ENCODE measurements around the gene LEFTY1.

The LEFTY1 gene

GRCh38 chr1:225846331-225847310, 42.3 kb downstream of the LEFTY1 start:
- Histone ChIP-seq H3K9me3 (replicated peaks in 1 of 2; ENCODE audit: control insufficient read depth in 2 of 2, insufficient read depth in 1 of 2, low read depth in 1 of 2, low read length in 2 of 2) (peaks cover 0 to 6% of the 10 kb centered on the region in 2 donors), H4K91ac (ENCODE audit: low read depth, low read length, poor library complexity) (no peak overlapping the region), H3K79me1 (ENCODE audit: low read depth, low read length) (no peaks in the 10 kb centered on the region), H3K18ac (ENCODE audit: low read length) (no peak overlapping the region), H2BK15ac (ENCODE audit: low read length) (no peak overlapping the region), H3K27ac (replicated peaks; ENCODE audit: low read length) (no peak overlapping the region), H3K23ac (ENCODE audit: low read depth, low read length, poor library complexity) (no peak overlapping the region), H3K14ac (ENCODE audit: low read length) (no peak overlapping the region), H2BK5ac (ENCODE audit: low read length) (no peak overlapping the region), H2BK12ac (ENCODE audit: low read length) (no peak overlapping the region), H2AK5ac (ENCODE audit: low read depth, low read length) (no peak overlapping the region), H3K4me3 (ENCODE audit: low read length in 2 of 2) (no peak overlapping the region), H3K4me2 (ENCODE audit: insufficient read depth, low read length, poor library complexity, severe bottlenecking) (no peak overlapping the region), H3K36me3 (replicated peaks in 1 of 2; ENCODE audit: control insufficient read depth in 2 of 2, insufficient read depth in 2 of 2, low read length in 2 of 2) (peaks cover 9 to 51% of the 10 kb centered on the region in 2 donors), H3K9ac (ENCODE audit: low read depth, low read length, poor library complexity) (no peak overlapping the region), H2AFZ (ENCODE audit: low read length) (no peak overlapping the region), H3K27me3 (ENCODE audit: control insufficient read depth in 3 of 3, insufficient read depth in 3 of 3, low read depth in 1 of 3, low read length in 3 of 3) (no peaks in the 10 kb centered on the region), H3K4ac (ENCODE audit: low read length) (no peak overlapping the region), H4K8ac (ENCODE audit: low read depth, low read length) (peak overlapping the region; percentile 89), H2BK120ac (ENCODE audit: low read depth, low read length) (no peak overlapping the region), H3K4me1 (ENCODE audit: control insufficient read depth in 2 of 2, insufficient read depth in 1 of 2, low read depth in 1 of 2, low read length in 2 of 2) (peaks cover 0 to 4% of the 10 kb centered on the region in 2 donors)
- WGBS, 2 donors (ENCODE audit: extremely low coverage in 2 of 2, insufficient read length in 2 of 2, insufficient replicate concordance in 1 of 2) = no CpG with 5 or more reads among the region's 20 CpGs
- no peak for DNase-seq (ENCODE audit: low spot score)

DNA sequence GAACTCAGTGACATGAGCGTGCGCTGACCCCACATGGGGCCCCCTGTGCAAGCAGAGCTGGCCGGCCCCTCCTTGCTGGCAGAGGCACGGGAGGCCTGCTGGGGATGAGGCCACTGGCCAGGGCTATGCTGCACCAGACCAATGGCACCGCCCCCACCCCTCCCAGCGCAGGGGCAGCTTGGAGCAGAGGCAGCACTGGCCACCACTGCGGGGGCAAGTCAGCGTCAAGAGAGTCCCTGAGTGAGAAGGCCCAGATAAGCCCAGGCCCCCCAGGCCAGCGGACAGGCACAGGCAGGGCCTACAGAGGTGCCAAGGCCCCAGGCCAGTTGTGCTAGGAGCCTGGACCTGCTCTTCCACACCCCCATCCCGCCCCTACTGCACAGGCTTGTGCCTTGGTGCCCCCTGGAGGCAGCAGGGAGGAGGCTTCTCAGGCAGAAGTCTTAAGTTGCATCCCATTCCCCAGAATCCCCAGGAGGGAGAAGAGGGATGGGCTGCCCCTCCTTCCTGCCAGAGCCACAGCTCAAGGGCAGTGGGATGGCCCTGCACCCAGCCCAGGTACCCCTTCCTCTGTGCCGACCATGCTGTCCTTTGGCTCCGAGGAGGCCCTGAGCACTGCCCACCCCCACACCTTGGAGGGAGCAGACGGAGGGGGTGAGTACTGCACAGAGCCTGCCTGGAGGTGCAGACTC, 43.2 kb downstream of the LEFTY1 start:
- H2BK12ac ChIP-seq (ENCODE audit: low read length) = peak overlapping the region; percentile 27
- no peak overlapping the region for H3K14ac ChIP-seq (ENCODE audit: low read length)
- H3K23ac ChIP-seq (ENCODE audit: low read depth, low read length, poor library complexity) = peak overlapping the region; percentile 89
- H3K4ac ChIP-seq (ENCODE audit: low read length) = no peak overlapping the region
- peak overlapping the region; percentile 77 for H3K9ac ChIP-seq (ENCODE audit: low read depth, low read length, poor library complexity)
- WGBS, 2 donors (ENCODE audit: extremely low coverage in 2 of 2, insufficient read length in 2 of 2, insufficient replicate concordance in 1 of 2) = no CpG with 5 or more reads among the region's 13 CpGs
- no peaks in the 10 kb centered on the region for H3K27me3 ChIP-seq (ENCODE audit: control insufficient read depth in 3 of 3, insufficient read depth in 3 of 3, low read depth in 1 of 3, low read length in 3 of 3)
- no peak overlapping the region for H4K91ac ChIP-seq (ENCODE audit: low read depth, low read length, poor library complexity)
- H3K27ac ChIP-seq (replicated peaks; ENCODE audit: low read length) = no peak overlapping the region
- peaks cover 9 to 49% of the 10 kb centered on the region in 2 donors for H3K36me3 ChIP-seq (replicated peaks in 1 of 2; ENCODE audit: control insufficient read depth in 2 of 2, insufficient read depth in 2 of 2, low read length in 2 of 2)
- DNase-seq (ENCODE audit: low spot score) = peak; percentile 65
- no peak overlapping the region for H2BK5ac ChIP-seq (ENCODE audit: low read length)
- no peak overlapping the region for H3K4me3 ChIP-seq (ENCODE audit: low read length in 2 of 2)
- H3K79me1 ChIP-seq (ENCODE audit: low read depth, low read length) = no peaks in the 10 kb centered on the region
- H2BK15ac ChIP-seq (ENCODE audit: low read length) = no peak overlapping the region
- no peak overlapping the region for H2AFZ ChIP-seq (ENCODE audit: low read length)
- H3K18ac ChIP-seq (ENCODE audit: low read length) = peak overlapping the region; percentile 84
- peaks cover 0 to 3% of the 10 kb centered on the region in 2 donors for H3K9me3 ChIP-seq (replicated peaks in 1 of 2; ENCODE audit: control insufficient read depth in 2 of 2, insufficient read depth in 1 of 2, low read depth in 1 of 2, low read length in 2 of 2)
- H3K4me1 ChIP-seq (ENCODE audit: control insufficient read depth in 2 of 2, insufficient read depth in 1 of 2, low read depth in 1 of 2, low read length in 2 of 2) = peaks cover 0 to 4% of the 10 kb centered on the region in 2 donors
- peak overlapping the region; percentile 66 for H2AK5ac ChIP-seq (ENCODE audit: low read depth, low read length)
- no peak overlapping the region for H3K4me2 ChIP-seq (ENCODE audit: insufficient read depth, low read length, poor library complexity, severe bottlenecking)
- no peak overlapping the region for H2BK120ac ChIP-seq (ENCODE audit: low read depth, low read length)
- H4K8ac ChIP-seq (ENCODE audit: low read depth, low read length) = peak overlapping the region; percentile 83

DNA sequence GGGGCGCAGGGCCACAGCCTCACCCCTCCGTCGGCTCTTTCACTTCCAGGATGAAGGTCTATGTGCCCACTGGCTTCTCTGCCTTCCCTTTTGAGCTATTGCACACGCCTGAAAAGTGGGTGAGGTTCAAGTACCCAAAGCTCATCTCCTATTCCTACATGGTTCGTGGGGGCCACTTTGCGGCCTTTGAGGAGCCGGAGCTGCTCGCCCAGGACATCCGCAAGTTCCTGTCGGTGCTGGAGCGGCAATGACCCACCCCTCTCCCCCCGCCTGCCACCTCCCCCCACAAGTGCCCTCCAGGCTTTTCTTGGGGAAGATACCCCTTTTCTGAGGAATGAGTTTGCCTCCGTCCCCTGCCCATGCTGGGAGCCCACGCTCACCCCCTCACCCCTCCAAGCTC, 43.8 kb downstream of the LEFTY1 start:
- Histone ChIP-seq H3K23ac (ENCODE audit: low read depth, low read length, poor library complexity) (no peak overlapping the region), H3K27ac (replicated peaks; ENCODE audit: low read length) (no peak overlapping the region), H3K4me2 (ENCODE audit: insufficient read depth, low read length, poor library complexity, severe bottlenecking) (no peak overlapping the region), H3K9me3 (replicated peaks in 1 of 2; ENCODE audit: control insufficient read depth in 2 of 2, insufficient read depth in 1 of 2, low read depth in 1 of 2, low read length in 2 of 2) (no peaks in the 10 kb centered on the region), H3K4me3 (ENCODE audit: low read length in 2 of 2) (no peak overlapping the region), H3K36me3 (replicated peaks in 1 of 2; ENCODE audit: control insufficient read depth in 2 of 2, insufficient read depth in 2 of 2, low read length in 2 of 2) (peaks cover 9 to 53% of the 10 kb centered on the region in 2 donors), H3K4me1 (ENCODE audit: control insufficient read depth in 2 of 2, insufficient read depth in 1 of 2, low read depth in 1 of 2, low read length in 2 of 2) (peaks cover 0 to 4% of the 10 kb centered on the region in 2 donors), H3K4ac (ENCODE audit: low read length) (no peak overlapping the region), H2BK5ac (ENCODE audit: low read length) (no peak overlapping the region), H4K8ac (ENCODE audit: low read depth, low read length) (no peak overlapping the region), H3K79me1 (ENCODE audit: low read depth, low read length) (no peaks in the 10 kb centered on the region), H3K27me3 (ENCODE audit: control insufficient read depth in 3 of 3, insufficient read depth in 3 of 3, low read depth in 1 of 3, low read length in 3 of 3) (no peaks in the 10 kb centered on the region), H4K91ac (ENCODE audit: low read depth, low read length, poor library complexity) (no peak overlapping the region), H3K18ac (ENCODE audit: low read length) (no peak overlapping the region), H2BK15ac (ENCODE audit: low read length) (no peak overlapping the region), H3K9ac (ENCODE audit: low read depth, low read length, poor library complexity) (no peak overlapping the region), H2BK12ac (ENCODE audit: low read length) (no peak overlapping the region), H3K14ac (ENCODE audit: low read length) (no peak overlapping the region), H2AFZ (ENCODE audit: low read length) (no peak overlapping the region), H2AK5ac (ENCODE audit: low read depth, low read length) (peak overlapping the region; percentile 13), H2BK120ac (ENCODE audit: low read depth, low read length) (no peak overlapping the region)
- no peak for DNase-seq (ENCODE audit: low spot score)
- no CpG with 5 or more reads among the region's 14 CpGs for WGBS, 2 donors (ENCODE audit: extremely low coverage in 2 of 2, insufficient read length in 2 of 2, insufficient replicate concordance in 1 of 2)

All from neuronal stem cell (in vitro differentiated cells).